Ammon's horn (tissue), 1 donor: Measurements from ENCODE around the gene SFRP5.

Experiments used
- DNase-seq: peaks from one replicate; pipeline ENCODE4 v3.0.0-alpha.2; 2016; ENCODE audit warnings: low spot score

The SFRP5 gene

GRCh38 chr10:97785731-97786130 lies 13.9 kb upstream of the SFRP5 start:
- no peak for DNase-seq

GRCh38 chr10:97785231-97785630 lies 13.4 kb upstream of the SFRP5 start:
- no peak for DNase-seq

- no peak for DNase-seq
Observed at GRCh38 chr10:97784200-97784810, 12.5 kb upstream of the SFRP5 start.

- DNase-seq: no peak
Observed at GRCh38 chr10:97782455-97783228, 10.8 kb upstream of the SFRP5 start.

- DNase-seq: no peak
Observed at GRCh38 chr10:97781618-97782331, 10.0 kb upstream of the SFRP5 start.

- DNase-seq: peak; percentile 41
Observed at GRCh38 chr10:97780841-97781617, 9.2 kb upstream of the SFRP5 start.

GRCh38 chr10:97779975-97780374 lies 8.2 kb upstream of the SFRP5 start:
- no peak for DNase-seq

- no peak for DNase-seq
Observed at GRCh38 chr10:97779492-97779891, 7.7 kb upstream of the SFRP5 start.

GRCh38 chr10:97778452-97779302 lies 6.9 kb upstream of the SFRP5 start:
- no peak for DNase-seq

- DNase-seq: no peak
Observed at GRCh38 chr10:97777143-97777542, 5.3 kb upstream of the SFRP5 start.

- DNase-seq: no peak
Observed at GRCh38 chr10:97774811-97775294, 3.1 kb upstream of the SFRP5 start.

- DNase-seq: no peak
Observed at GRCh38 chr10:97773096-97773495, 1.3 kb upstream of the SFRP5 start.

- DNase-seq: no peak
Observed at GRCh38 chr10:97771055-97771891, 526 bp downstream of the SFRP5 start.

GRCh38 chr10:97770255-97770654 lies 1.5 kb downstream of the SFRP5 start:
- DNase-seq: no peak

- DNase-seq: no peak
Observed at GRCh38 chr10:97768322-97769315, 3.2 kb downstream of the SFRP5 start.

GRCh38 chr10:97766996-97767924 lies 4.5 kb downstream of the SFRP5 start:
- no peak for DNase-seq

- no peak for DNase-seq
Observed at GRCh38 chr10:97766106-97766810, 5.5 kb downstream of the SFRP5 start.
